Measurements from ENCODE around the gene KAT6B.

Gene KAT6B

DNA sequence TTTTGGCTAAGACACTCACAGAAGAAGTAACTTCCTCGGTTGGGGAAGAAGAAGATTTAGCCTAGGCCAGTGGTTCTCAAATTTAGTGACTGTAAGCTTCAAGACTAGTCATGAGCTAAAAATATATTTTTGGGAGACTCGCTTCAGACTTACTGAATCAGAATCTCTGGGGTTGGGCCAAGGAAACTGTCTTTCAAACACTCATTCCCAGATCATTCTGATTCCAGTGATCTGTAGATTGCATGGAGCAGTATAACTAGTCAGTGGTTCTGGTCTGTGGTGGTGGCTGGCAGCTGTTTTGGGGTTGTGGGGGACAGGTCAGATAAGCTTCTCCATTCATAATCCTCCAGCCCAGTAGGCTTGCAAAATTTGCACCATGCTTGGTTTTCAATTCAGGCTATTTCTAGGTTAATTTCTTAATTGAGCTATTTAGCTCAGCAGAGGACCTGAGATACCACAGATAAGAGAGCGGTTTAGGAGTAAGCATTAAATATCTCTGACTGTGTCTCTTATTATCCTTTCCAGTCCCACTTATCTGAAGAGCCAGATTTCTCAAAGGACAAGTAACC is 3.8 kb upstream of the KAT6B start:
- no peak overlapping the region for H3K4me3 ChIP-seq (ENCODE audit: control insufficient read depth, low read depth, low read length)
- TF ChIP-seq, protein P1, sequence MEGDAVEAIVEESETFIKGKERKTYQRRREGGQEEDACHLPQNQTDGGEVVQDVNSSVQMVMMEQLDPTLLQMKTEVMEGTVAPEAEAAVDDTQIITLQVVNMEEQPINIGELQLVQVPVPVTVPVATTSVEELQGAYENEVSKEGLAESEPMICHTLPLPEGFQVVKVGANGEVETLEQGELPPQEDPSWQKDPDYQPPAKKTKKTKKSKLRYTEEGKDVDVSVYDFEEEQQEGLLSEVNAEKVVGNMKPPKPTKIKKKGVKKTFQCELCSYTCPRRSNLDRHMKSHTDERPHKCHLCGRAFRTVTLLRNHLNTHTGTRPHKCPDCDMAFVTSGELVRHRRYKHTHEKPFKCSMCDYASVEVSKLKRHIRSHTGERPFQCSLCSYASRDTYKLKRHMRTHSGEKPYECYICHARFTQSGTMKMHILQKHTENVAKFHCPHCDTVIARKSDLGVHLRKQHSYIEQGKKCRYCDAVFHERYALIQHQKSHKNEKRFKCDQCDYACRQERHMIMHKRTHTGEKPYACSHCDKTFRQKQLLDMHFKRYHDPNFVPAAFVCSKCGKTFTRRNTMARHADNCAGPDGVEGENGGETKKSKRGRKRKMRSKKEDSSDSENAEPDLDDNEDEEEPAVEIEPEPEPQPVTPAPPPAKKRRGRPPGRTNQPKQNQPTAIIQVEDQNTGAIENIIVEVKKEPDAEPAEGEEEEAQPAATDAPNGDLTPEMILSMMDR (IDR thresholded peaks at IDR 0.05; ENCODE audit: control insufficient read depth, insufficient read depth, low read depth, low read length, missing control alignments): no peak
- DNase-seq (ENCODE audit: low read depth): peak; percentile 59

DNA sequence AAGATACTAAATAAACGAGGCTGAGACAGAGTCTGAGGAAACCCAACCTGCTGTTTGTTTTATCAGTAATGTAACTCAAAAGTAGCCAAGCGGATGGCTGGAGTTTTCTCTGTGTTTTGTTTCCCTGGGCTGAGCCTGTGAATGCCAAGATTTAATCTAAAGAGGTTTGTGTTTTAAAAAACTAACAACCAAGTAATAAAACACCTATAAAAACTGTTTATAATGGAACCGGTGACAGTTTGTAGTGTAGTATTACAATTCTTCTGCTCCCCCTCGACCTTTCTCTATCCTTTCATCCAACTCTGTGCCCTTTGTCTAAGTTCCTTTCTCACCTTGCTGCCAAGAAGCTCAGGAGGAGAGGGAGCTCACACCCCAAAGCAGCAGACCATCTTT is 2.6 kb upstream of the KAT6B start:
- TF ChIP-seq, protein P1 (IDR thresholded peaks at IDR 0.05; ENCODE audit: control insufficient read depth, insufficient read depth, low read depth, low read length, missing control alignments): no peak
- no peak overlapping the region for H3K4me3 ChIP-seq (ENCODE audit: control insufficient read depth, low read depth, low read length)
- DNase-seq (ENCODE audit: low read depth): no peak

DNA sequence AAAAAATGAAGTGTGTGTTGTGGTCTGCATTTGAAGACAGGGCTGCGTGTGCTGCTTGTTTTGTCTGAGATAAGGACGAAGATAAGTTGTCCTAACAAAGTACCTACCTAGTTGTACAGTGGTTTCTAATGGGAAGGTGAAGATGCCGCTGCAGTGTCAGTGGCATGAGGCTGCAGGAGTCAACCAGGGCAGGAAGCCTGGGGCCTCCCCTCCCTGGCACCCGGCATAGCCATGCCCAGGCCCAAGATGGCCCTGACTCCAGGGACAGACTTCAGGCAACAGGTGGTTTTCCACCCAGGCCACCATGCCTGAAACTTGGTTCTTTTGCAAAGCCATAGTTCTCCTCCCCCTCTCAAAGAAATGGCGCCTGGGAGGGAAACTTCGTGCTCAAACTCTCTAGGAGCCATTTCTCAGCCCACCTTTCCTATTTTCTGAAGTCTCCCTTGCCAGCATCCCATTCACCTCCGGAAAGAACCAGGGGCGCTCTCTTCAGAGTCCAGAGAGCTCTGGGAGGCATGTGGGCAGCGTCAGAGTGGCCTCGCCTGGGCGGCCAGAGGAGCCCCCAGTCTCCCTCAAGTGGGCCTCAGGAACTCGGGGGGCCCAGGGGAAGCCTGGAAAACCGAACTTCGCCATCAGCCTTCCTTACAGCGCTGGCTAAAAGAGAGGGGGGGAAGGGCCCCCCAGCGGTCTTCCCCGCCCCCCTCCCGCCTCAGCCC is 2.1 kb upstream of the KAT6B start:
- no peak for DNase-seq (ENCODE audit: low read depth)
- TF ChIP-seq, protein P1 (IDR thresholded peaks at IDR 0.05; ENCODE audit: control insufficient read depth, insufficient read depth, low read depth, low read length, missing control alignments): no peak
- peak overlapping the region; percentile 51 for H3K4me3 ChIP-seq (ENCODE audit: control insufficient read depth, low read depth, low read length)

DNA sequence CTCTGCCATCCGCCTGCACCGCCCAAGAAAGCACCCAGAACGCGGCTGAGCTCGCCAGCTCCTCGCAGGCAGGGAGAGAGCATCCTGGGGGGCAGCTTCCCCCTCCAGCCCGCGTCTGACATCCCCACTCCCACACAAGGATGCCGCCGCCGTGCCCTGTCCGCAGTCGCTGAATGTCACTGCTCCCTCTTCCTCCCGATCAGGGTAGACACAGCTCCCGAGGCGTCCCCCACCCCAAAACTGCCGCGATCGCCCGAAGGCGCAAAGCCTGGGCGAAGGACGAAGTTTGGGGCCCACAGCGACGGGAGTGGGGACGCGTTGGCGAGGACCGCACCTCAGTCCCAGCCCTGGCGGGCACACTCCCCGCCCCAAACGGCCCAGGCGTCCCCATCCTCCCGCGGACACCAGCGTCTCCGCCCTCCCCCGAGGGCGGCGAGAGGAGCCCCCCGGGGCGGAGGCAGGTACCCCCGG is 1.5 kb upstream of the KAT6B start:
- no peak for DNase-seq (ENCODE audit: low read depth)
- TF ChIP-seq, protein P1 (IDR thresholded peaks at IDR 0.05; ENCODE audit: control insufficient read depth, insufficient read depth, low read depth, low read length, missing control alignments): no peak
- peak overlapping the region; percentile 51 for H3K4me3 ChIP-seq (ENCODE audit: control insufficient read depth, low read depth, low read length)

DNA sequence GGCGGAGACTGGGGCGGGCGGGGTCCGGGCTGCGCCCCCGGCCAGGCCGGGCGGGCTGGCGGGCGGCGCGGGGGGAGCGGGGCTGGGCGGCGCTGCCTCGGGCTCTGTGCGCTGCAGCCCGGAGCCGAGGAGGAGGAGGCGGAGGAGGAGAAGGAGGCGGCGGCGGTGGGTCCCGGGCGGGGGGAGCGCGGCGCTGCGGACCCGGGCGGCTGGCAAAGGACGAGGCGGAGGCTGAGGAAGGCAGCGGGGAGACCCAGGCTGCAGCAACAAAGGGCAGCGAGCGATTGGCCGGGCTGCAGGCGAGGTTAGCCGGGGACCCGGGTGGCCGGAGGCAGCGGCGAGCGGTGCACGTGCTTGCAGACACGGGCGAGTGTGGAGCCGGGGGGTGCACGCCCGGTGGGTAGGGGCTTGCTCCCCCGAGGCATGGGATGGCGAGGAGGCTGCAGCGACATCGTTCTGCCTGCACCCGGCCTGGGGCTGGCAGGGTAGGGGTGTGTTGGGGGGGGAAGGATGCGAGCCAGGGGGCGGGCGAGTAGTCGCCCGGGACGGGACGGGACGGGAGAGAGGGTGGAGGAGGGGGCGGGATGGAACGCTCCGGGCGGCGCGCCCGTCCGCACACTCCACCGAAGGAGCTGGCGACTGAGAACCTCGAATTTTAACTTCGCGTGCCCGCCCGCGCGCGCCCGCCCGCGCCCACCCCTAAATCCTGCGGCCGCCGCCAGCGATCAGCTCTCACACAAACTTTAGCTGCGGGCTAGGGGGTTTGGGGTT is 844 bp upstream of the KAT6B start:
- no peak for DNase-seq (ENCODE audit: low read depth)
- peak overlapping the region; percentile 51 for H3K4me3 ChIP-seq (ENCODE audit: control insufficient read depth, low read depth, low read length)
- TF ChIP-seq, protein P1 (IDR thresholded peaks at IDR 0.05; ENCODE audit: control insufficient read depth, insufficient read depth, low read depth, low read length, missing control alignments): no peak

DNA sequence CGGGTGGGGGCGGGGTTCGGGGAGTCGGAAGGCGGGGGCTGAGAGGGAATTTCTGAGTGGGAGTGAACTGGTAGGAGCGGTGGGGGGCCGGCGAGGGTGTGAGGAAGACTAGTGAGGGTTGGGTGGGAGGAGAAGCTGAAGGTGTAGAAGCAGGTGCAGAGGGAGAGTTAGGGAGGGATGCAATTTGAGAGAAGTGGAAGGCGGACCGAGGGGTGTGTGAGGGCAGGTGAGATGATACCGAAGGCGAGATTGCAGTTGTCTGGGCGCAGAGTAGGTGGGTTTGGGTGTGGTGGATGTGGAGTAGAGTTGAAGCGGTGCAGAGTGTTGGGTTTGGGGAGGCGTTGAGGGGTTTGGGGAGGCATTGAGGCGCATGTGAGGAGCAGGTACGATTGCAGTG is 643 bp downstream of the KAT6B start:
- peak overlapping the region; percentile 84 for H3K4me3 ChIP-seq (ENCODE audit: control insufficient read depth, low read depth, low read length)
- no peak for DNase-seq (ENCODE audit: low read depth)
- TF ChIP-seq, protein P1 (IDR thresholded peaks at IDR 0.05; ENCODE audit: control insufficient read depth, insufficient read depth, low read depth, low read length, missing control alignments): no peak
